HCT116 (cell line): Measurements from ENCODE around the gene VAV2.

Source experiments
- CBX3 ChIP-seq: IDR thresholded peaks from 2 replicates; pipeline ENCODE4 v1.6.1; 2012; ENCODE audit warnings: low read depth
- EZH2 ChIP-seq: fragments of 200-600 bp; sonication (generic); IDR thresholded peaks from 2 replicates; pipeline ENCODE4 v1.6.1; 2017; ENCODE audit warnings: antibody characterized with exemption, mixed run types
- JUND ChIP-seq: IDR thresholded peaks from 2 replicates; pipeline ENCODE4 v1.6.1; 2012
- POLR2A ChIP-seq: IDR thresholded peaks from 2 replicates; pipeline ENCODE4 v1.7.0; 2011; ENCODE audit warnings: borderline replicate concordance; ENCODE audit not compliant: insufficient read depth, insufficient read length; ENCODE audit errors: extremely low read depth
- POLR2AphosphoS5 ChIP-seq: IDR thresholded peaks from 2 replicates; pipeline ENCODE4 v1.6.1; 2011; ENCODE audit warnings: mild to moderate bottlenecking, low read depth, low read length, moderate library complexity
- SIN3A ChIP-seq: IDR thresholded peaks from 2 replicates; pipeline ENCODE4 v1.6.1; 2012; ENCODE audit warnings: low read depth
- SP1 ChIP-seq: IDR thresholded peaks from 2 replicates; pipeline ENCODE4 v1.6.1; 2012; ENCODE audit warnings: low read depth
- SRF ChIP-seq: IDR thresholded peaks from 2 replicates; pipeline ENCODE4 v1.6.1; 2012; ENCODE audit warnings: low read depth
- ZFX ChIP-seq: fragments of 450-650 bp; IDR thresholded peaks from 2 replicates; pipeline ENCODE4 v1.6.1; 2017
- ZNF274 ChIP-seq: fragments of 200-500 bp; sonication (Bioruptor generic); IDR thresholded peaks from 2 replicates; pipeline ENCODE4 v1.6.1; 2014; ENCODE audit warnings: mild to moderate bottlenecking, low read depth, low read length, inconsistent platforms
- TF ChIP-seq, protein P1 (sequence below), 3 experiments: fragments of 200-600 bp in 1 of 3; sonication (generic) in 1 of 3; IDR thresholded peaks in 2 of 3; conservative IDR thresholded peaks in 1 of 3; 2 replicates each; pipeline ENCODE4 v1.5.1; 2012 to 2017; ENCODE audit warnings: low read depth in 2 of 3, low read length in 2 of 3, antibody characterized with exemption in 1 of 3, borderline replicate concordance in 1 of 3, control low read depth in 1 of 3, mild to moderate bottlenecking in 1 of 3, mixed read lengths in 1 of 3, mixed run types in 1 of 3, moderate library complexity in 1 of 3; ENCODE audit not compliant: insufficient read depth in 1 of 3
- TF ChIP-seq, protein P2 (sequence below): IDR thresholded peaks from 2 replicates; pipeline ENCODE4 v1.6.1; 2012; ENCODE audit warnings: low read depth
- TF ChIP-seq, protein P3 (sequence below): IDR thresholded peaks from 2 replicates; pipeline ENCODE4 v1.6.1; 2012
- TF ChIP-seq, protein P4 (sequence below): IDR thresholded peaks from 2 replicates; pipeline ENCODE4 v1.6.1; 2011; ENCODE audit warnings: mild to moderate bottlenecking, low read length, moderate library complexity; ENCODE audit not compliant: insufficient replicate concordance; ENCODE audit errors: extremely low read depth

DNA sequence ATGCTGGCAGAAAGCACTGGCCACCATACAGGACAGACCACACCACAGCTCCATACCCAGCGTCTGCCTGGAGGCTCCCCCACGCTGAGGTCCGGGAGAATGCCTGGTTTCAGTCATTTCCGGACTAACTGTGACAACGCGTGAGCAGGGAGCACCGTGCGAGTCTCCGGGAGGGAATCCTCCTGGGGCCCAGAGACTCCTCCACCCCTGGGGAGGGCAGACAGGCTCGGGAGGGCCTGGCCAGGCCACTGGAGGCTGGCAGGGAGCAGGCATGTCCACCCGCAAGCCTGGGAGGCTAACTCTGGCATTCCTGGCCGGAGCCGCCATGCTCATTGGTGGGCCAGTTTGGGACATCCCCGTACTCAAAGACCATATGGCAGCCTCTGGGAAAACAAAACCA lies 39.7 kb upstream of the VAV2 start:
- TF ChIP-seq POLR2AphosphoS5 = no peak
- TF ChIP-seq, protein P1, sequence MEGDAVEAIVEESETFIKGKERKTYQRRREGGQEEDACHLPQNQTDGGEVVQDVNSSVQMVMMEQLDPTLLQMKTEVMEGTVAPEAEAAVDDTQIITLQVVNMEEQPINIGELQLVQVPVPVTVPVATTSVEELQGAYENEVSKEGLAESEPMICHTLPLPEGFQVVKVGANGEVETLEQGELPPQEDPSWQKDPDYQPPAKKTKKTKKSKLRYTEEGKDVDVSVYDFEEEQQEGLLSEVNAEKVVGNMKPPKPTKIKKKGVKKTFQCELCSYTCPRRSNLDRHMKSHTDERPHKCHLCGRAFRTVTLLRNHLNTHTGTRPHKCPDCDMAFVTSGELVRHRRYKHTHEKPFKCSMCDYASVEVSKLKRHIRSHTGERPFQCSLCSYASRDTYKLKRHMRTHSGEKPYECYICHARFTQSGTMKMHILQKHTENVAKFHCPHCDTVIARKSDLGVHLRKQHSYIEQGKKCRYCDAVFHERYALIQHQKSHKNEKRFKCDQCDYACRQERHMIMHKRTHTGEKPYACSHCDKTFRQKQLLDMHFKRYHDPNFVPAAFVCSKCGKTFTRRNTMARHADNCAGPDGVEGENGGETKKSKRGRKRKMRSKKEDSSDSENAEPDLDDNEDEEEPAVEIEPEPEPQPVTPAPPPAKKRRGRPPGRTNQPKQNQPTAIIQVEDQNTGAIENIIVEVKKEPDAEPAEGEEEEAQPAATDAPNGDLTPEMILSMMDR (IDR thresholded peaks at IDR 0.05 in 2 of 3, conservative IDR thresholded peaks at IDR 0.05 in 1 of 3; ENCODE audit: borderline replicate concordance in 1 of 3, insufficient read depth in 1 of 3, low read depth in 2 of 3, low read length in 2 of 3) = no peak
- no peak for TF ChIP-seq EZH2
- TF ChIP-seq, protein P2, sequence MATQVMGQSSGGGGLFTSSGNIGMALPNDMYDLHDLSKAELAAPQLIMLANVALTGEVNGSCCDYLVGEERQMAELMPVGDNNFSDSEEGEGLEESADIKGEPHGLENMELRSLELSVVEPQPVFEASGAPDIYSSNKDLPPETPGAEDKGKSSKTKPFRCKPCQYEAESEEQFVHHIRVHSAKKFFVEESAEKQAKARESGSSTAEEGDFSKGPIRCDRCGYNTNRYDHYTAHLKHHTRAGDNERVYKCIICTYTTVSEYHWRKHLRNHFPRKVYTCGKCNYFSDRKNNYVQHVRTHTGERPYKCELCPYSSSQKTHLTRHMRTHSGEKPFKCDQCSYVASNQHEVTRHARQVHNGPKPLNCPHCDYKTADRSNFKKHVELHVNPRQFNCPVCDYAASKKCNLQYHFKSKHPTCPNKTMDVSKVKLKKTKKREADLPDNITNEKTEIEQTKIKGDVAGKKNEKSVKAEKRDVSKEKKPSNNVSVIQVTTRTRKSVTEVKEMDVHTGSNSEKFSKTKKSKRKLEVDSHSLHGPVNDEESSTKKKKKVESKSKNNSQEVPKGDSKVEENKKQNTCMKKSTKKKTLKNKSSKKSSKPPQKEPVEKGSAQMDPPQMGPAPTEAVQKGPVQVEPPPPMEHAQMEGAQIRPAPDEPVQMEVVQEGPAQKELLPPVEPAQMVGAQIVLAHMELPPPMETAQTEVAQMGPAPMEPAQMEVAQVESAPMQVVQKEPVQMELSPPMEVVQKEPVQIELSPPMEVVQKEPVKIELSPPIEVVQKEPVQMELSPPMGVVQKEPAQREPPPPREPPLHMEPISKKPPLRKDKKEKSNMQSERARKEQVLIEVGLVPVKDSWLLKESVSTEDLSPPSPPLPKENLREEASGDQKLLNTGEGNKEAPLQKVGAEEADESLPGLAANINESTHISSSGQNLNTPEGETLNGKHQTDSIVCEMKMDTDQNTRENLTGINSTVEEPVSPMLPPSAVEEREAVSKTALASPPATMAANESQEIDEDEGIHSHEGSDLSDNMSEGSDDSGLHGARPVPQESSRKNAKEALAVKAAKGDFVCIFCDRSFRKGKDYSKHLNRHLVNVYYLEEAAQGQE = no peak
- no peak for TF ChIP-seq JUND
- no peak for TF ChIP-seq SIN3A
- TF ChIP-seq POLR2A = no peak
- TF ChIP-seq ZFX = no peak
- TF ChIP-seq CBX3 = no peak
- TF ChIP-seq, protein P3, sequence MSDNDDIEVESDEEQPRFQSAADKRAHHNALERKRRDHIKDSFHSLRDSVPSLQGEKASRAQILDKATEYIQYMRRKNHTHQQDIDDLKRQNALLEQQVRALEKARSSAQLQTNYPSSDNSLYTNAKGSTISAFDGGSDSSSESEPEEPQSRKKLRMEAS = no peak
- no peak for TF ChIP-seq SP1
- TF ChIP-seq, protein P4, sequence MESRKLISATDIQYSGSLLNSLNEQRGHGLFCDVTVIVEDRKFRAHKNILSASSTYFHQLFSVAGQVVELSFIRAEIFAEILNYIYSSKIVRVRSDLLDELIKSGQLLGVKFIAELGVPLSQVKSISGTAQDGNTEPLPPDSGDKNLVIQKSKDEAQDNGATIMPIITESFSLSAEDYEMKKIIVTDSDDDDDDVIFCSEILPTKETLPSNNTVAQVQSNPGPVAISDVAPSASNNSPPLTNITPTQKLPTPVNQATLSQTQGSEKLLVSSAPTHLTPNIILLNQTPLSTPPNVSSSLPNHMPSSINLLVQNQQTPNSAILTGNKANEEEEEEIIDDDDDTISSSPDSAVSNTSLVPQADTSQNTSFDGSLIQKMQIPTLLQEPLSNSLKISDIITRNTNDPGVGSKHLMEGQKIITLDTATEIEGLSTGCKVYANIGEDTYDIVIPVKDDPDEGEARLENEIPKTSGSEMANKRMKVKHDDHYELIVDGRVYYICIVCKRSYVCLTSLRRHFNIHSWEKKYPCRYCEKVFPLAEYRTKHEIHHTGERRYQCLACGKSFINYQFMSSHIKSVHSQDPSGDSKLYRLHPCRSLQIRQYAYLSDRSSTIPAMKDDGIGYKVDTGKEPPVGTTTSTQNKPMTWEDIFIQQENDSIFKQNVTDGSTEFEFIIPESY = no peak
- no peak for TF ChIP-seq SRF
- TF ChIP-seq ZNF274 = no peak
